PC-3 (cell line): ENCODE results near the gene JADE2. TPM values are rescaled to one million over a fixed set of nuclear protein-coding genes. Genes with fewer than 3 reads are reported as not detected.
"Not testable (repeated sequence)": the region's sequence is repeated elsewhere in the genome, so short reads cannot be mapped to it uniquely, and the experiment has no call there.

ENCODE experiments used
- ATAC-seq: fragments of 200-7000 bp; cut with Tn5 transposase; 2 replicates; pipeline ENCODE4 v1.9.1; 2020; ENCODE audit warnings: mild to moderate bottlenecking, moderate library complexity
- BruUV-seq: library from RNA; stranded (reverse); fragments of 400-500 nt; replicated peaks from 2 replicates; lab custom pipeline; 2021; lab: Mats Ljungman, UMichigan
- CTCF ChIA-PET: fragments of 300-600 bp; sonication (Branson Sonifier 250); formaldehyde crosslinking; loops from one replicate; lab custom pipeline; 2022; ENCODE audit warnings: antibody characterized with exemption; lab: Charles Lee
- POLR2A ChIA-PET: fragments of 300-600 bp; sonication (Branson Sonifier 250); formaldehyde crosslinking; loops from one replicate; lab custom pipeline; 2022; ENCODE audit warnings: antibody characterized with exemption; ENCODE audit not compliant: unreplicated experiment; lab: Charles Lee
- DNase-seq: peaks from one replicate; pipeline ENCODE4 v3.0.0-alpha.2; 2015
- H2AFZ ChIP-seq: fragments of 300-600 bp; sonication (generic); 2 replicates; pipeline ENCODE4 v1.6.0; 2016; ENCODE audit warnings: antibody characterized with exemption, low read length
- H3F3A ChIP-seq: fragments of 300-600 bp; sonication (generic); one replicate; pipeline ENCODE4 v1.6.0; 2017; ENCODE audit warnings: antibody characterized with exemption, low read length, control low read depth, mild to moderate bottlenecking; ENCODE audit not compliant: unreplicated experiment
- H3K27ac ChIP-seq: fragments of 300-600 bp; sonication (generic); 2 replicates; pipeline ENCODE4 v1.5.1; 2016; ENCODE audit warnings: mild to moderate bottlenecking, low read length
- H3K27me3 ChIP-seq: fragments of 300-600 bp; sonication (generic); 2 replicates; pipeline ENCODE4 v1.6.1; 2016; ENCODE audit warnings: low read length, mixed read lengths
- H3K36me3 ChIP-seq: fragments of 300-600 bp; sonication (generic); 2 replicates; pipeline ENCODE4 v1.6.1; 2016; ENCODE audit warnings: low read depth, mixed run types, low read length, mixed read lengths
- H3K4me1 ChIP-seq: fragments of 300-600 bp; sonication (generic); 2 replicates; pipeline ENCODE4 v1.5.1; 2016; ENCODE audit warnings: low read length; ENCODE audit not compliant: insufficient read depth
- H3K4me2 ChIP-seq: fragments of 300-600 bp; sonication (generic); 2 replicates; pipeline ENCODE4 v1.6.0; 2016; ENCODE audit warnings: low read length
- H3K4me3 ChIP-seq: fragments of 300-600 bp; sonication (generic); 2 replicates; pipeline ENCODE4 v1.5.1; 2016; ENCODE audit warnings: mild to moderate bottlenecking, low read length, mixed read lengths
- H3K79me2 ChIP-seq: fragments of 300-600 bp; sonication (generic); 2 replicates; pipeline ENCODE4 v1.6.1; 2017; ENCODE audit warnings: low read length, mixed read lengths
- H3K9ac ChIP-seq: fragments of 300-600 bp; sonication (generic); 2 replicates; pipeline ENCODE4 v1.6.0; 2016; ENCODE audit warnings: mild to moderate bottlenecking, low read length
- H3K9me2 ChIP-seq: fragments of 300-600 bp; sonication (generic); replicated peaks from 2 replicates; pipeline ENCODE4 v1.6.1; 2016; ENCODE audit warnings: mixed run types, low read length, mixed read lengths
- H3K9me3 ChIP-seq: fragments of 300-600 bp; sonication (generic); 2 replicates; pipeline ENCODE4 v1.6.1; 2016; ENCODE audit warnings: low read length, mixed read lengths
- H4K20me1 ChIP-seq: fragments of 300-600 bp; sonication (generic); 2 replicates; pipeline ENCODE4 v1.6.1; 2016; ENCODE audit warnings: low read length, mixed read lengths
- EZH2 ChIP-seq: fragments of 300-600 bp; sonication (generic); IDR thresholded peaks from one replicate; pipeline ENCODE4 v1.6.1; 2017; ENCODE audit warnings: antibody characterized with exemption, mild to moderate bottlenecking, low read length; ENCODE audit not compliant: unreplicated experiment
- EZH2phosphoT487 ChIP-seq: fragments of 300-600 bp; sonication (generic); IDR thresholded peaks from 2 replicates; pipeline ENCODE4 v1.6.1; 2018; ENCODE audit warnings: mild to moderate bottlenecking, antibody characterized with exemption, low read length, borderline replicate concordance
- intact Hi-C: fragments of 100-400 bp; cut with micrococcal nuclease; formaldehyde crosslinking; loops from 2 replicates; pipeline ENCODE4 v1.9.0; 2023
- total RNA-seq: library from RNA; depleted of rRNA; stranded (reverse); fragments of >200 nt; gene quantifications from 2 replicates; pipeline ENCODE4 v1.2.3, GENCODE V29; 2014
- TF ChIP-seq, protein P1 (sequence below): fragments of 300-600 bp; sonication (generic); conservative IDR thresholded peaks from 2 replicates; pipeline ENCODE4 v1.5.1; 2017; ENCODE audit warnings: antibody characterized with exemption, low read depth, mild to moderate bottlenecking, low read length

The JADE2 gene
- total RNA-seq, 1 experiment from 2014 or later, result 33.2 TPM

DNA sequence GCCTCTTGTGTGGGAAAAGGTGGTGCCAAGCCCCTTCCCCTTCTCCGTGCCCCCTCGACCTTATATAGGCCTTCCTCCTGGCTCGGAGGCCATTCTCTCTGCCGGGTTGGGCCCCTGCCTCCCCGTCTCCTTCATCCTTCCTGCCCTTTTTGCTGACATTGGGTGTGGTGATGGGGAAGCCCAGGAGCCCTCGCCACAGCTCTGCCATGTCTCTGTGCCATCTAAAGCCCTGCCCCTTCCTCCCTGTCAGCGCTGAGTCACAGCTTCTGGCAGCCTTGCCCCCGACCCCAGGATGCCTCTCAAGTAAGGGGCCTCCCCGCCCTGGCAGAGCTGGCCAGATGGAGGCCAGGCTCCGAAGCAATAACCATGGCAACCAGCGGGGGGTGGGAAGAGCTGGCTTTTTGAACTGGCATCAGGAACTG is 30.4 kb downstream of the JADE2 start:
- peak overlapping the region; percentile 85 for H3K27ac ChIP-seq
- ChIA-PET CTCF (no interaction called here), POLR2A (no interaction called here)
- peak overlapping the region; percentile 27 for H3K4me2 ChIP-seq
- TF ChIP-seq, protein P1, sequence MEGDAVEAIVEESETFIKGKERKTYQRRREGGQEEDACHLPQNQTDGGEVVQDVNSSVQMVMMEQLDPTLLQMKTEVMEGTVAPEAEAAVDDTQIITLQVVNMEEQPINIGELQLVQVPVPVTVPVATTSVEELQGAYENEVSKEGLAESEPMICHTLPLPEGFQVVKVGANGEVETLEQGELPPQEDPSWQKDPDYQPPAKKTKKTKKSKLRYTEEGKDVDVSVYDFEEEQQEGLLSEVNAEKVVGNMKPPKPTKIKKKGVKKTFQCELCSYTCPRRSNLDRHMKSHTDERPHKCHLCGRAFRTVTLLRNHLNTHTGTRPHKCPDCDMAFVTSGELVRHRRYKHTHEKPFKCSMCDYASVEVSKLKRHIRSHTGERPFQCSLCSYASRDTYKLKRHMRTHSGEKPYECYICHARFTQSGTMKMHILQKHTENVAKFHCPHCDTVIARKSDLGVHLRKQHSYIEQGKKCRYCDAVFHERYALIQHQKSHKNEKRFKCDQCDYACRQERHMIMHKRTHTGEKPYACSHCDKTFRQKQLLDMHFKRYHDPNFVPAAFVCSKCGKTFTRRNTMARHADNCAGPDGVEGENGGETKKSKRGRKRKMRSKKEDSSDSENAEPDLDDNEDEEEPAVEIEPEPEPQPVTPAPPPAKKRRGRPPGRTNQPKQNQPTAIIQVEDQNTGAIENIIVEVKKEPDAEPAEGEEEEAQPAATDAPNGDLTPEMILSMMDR, result no peak
- TF ChIP-seq EZH2 (no peak), EZH2phosphoT487 (no peak)
- H3K79me2 ChIP-seq, result peaks cover 18% of the 10 kb centered on the region
- no peaks in the 10 kb centered on the region for H3F3A ChIP-seq
- no peaks in the 10 kb centered on the region for H4K20me1 ChIP-seq
- peaks cover 16% of the 10 kb centered on the region; the same call in 1 of the 2 replicates for H3K36me3 ChIP-seq
- H3K27me3 ChIP-seq, result no peaks in the 10 kb centered on the region
- no peak overlapping the region for H2AFZ ChIP-seq
- intact Hi-C loops, result no loop called here
- peak overlapping the region; percentile 64 for H3K9ac ChIP-seq
- no TSS peak for BruUV-seq
- peak; percentile 85 for DNase-seq
- no peak overlapping the region for H3K4me3 ChIP-seq
- peaks cover 48% of the 10 kb centered on the region for H3K4me1 ChIP-seq
- no peaks in the 10 kb centered on the region for H3K9me2 ChIP-seq
- H3K9me3 ChIP-seq, result no peaks in the 10 kb centered on the region
- ATAC-seq, result peak; percentile 60

GRCh38 chr5:134556588-134556987 is 31.1 kb downstream of the JADE2 start:
- H3K4me3 ChIP-seq, DNase-seq, BruUV-seq, ATAC-seq, CTCF ChIA-PET, H4K20me1 ChIP-seq, intact Hi-C loops, H3K4me2 ChIP-seq, H2AFZ ChIP-seq, H3K27ac ChIP-seq, H3K9me3 ChIP-seq, H3K9ac ChIP-seq, H3K9me2 ChIP-seq, H3K27me3 ChIP-seq, H3F3A ChIP-seq: not testable (repeated sequence)
- POLR2A ChIA-PET, result interaction anchor here (0.6 kb wide), 1 partner anchor 80 kb away, joined by 3 read pairs; no protein-coding TSS in a partner anchor
- peaks cover 16% of the 10 kb centered on the region; the same call in 1 of the 2 replicates for H3K36me3 ChIP-seq
- peaks cover 45% of the 10 kb centered on the region for H3K4me1 ChIP-seq
- H3K79me2 ChIP-seq, result peaks cover 18% of the 10 kb centered on the region

GRCh38 chr5:134556994-134557393 is 31.5 kb downstream of the JADE2 start:
- H3K27ac ChIP-seq, result no peak overlapping the region
- POLR2A ChIA-PET, result interaction anchor here (0.6 kb wide), 1 partner anchor 80 kb away, joined by 3 read pairs; no protein-coding TSS in a partner anchor
- peaks cover 41% of the 10 kb centered on the region for H3K4me1 ChIP-seq
- H4K20me1 ChIP-seq, result no peaks in the 10 kb centered on the region
- CTCF ChIA-PET, result no interaction called here
- intact Hi-C loops, result no loop called here
- DNase-seq (no peak), ATAC-seq (no peak)
- BruUV-seq, result no TSS peak
- H3K9ac ChIP-seq, result no peak overlapping the region
- peaks cover 18% of the 10 kb centered on the region for H3K79me2 ChIP-seq
- H3F3A ChIP-seq, result no peaks in the 10 kb centered on the region
- H3K4me2 ChIP-seq, result no peak overlapping the region
- no peaks in the 10 kb centered on the region for H3K27me3 ChIP-seq
- no peaks in the 10 kb centered on the region for H3K9me3 ChIP-seq
- no peak for TF ChIP-seq EZH2
- TF ChIP-seq, protein P1, result no peak
- TF ChIP-seq EZH2phosphoT487, result no peak
- no peaks in the 10 kb centered on the region for H3K9me2 ChIP-seq
- no peak overlapping the region for H3K4me3 ChIP-seq
- no peak overlapping the region for H2AFZ ChIP-seq
- peaks cover 19% of the 10 kb centered on the region; the same call in 1 of the 2 replicates for H3K36me3 ChIP-seq
